HepG2 (cell line): ENCODE measurements around the gene HOXC11. TPM values are rescaled to one million over a fixed set of nuclear protein-coding genes. Genes with fewer than 3 reads are reported as not detected.

Experiments used
- ATAC-seq: fragments of 200-7000 bp; cut with Tn5 transposase; 3 replicates; pipeline ENCODE4 v1.9.1; 2020; ENCODE audit warnings: mild to moderate bottlenecking, moderate library complexity
- BruUV-seq: library from RNA; stranded (reverse); fragments of 400-500 nt; replicated peaks from 2 replicates; lab custom pipeline; 2021; lab: Mats Ljungman, UMichigan
- CTCF ChIA-PET: fragments of 300-600 bp; formaldehyde crosslinking; extraction: SDS; loops from one replicate; lab custom pipeline; 2021; ENCODE audit warnings: low total read pairs, inconsistent platforms, low intra/inter-chr PET ratio; lab: Yijun Ruan, JAX
- POLR2A ChIA-PET: fragments of 350-600 bp; sonication (Branson Sonifier 250); formaldehyde crosslinking; loops from one replicate; lab custom pipeline; 2020; ENCODE audit warnings: antibody characterized with exemption, inconsistent platforms; lab: Yijun Ruan, JAX
- DNase-seq: peaks from one replicate; pipeline ENCODE4 v3.0.0-alpha.2; 2015; ENCODE audit warnings: low spot score
- FAIRE-seq: peaks from 3 replicates; lab custom pipeline; 2011; peaks lifted over from hg19 to GRCh38; lab: Jason Lieb, UNC
- H2AFZ ChIP-seq: one replicate; pipeline ENCODE4 v1.6.1; 2011; ENCODE audit warnings: low read length, inconsistent platforms
- H3K27ac ChIP-seq: fragments of 300-600 bp; 3 replicates; pipeline ENCODE4 v1.8.0; 2011; ENCODE audit warnings: mixed run types, mild to moderate bottlenecking, mixed read lengths, low read length, inconsistent platforms; ENCODE audit not compliant: insufficient read depth; ENCODE audit errors: extremely low read length
- H3K27me3 ChIP-seq, 2 experiments: fragments of 200-600 bp in 1 of 2; 2 replicates in 1 of 2; 3 replicates in 1 of 2; pipeline versions ENCODE4 v1.6.0 to v1.8.0; 2011; ENCODE audit warnings: low read length in 2 of 2, mild to moderate bottlenecking in 2 of 2, moderate library complexity in 2 of 2, inconsistent platforms in 1 of 2; ENCODE audit not compliant: insufficient read depth in 2 of 2, control insufficient read depth in 1 of 2
- H3K36me3 ChIP-seq, 2 experiments: fragments of 200-600 bp in 1 of 2; replicated peaks in 1 of 2; 2 replicates in 1 of 2; 3 replicates in 1 of 2; pipeline versions ENCODE4 v1.5.1 to v1.8.0; 2011; ENCODE audit warnings: low read length in 2 of 2, inconsistent platforms in 1 of 2; ENCODE audit not compliant: insufficient read depth in 2 of 2, control insufficient read depth in 1 of 2
- H3K4me1 ChIP-seq: 2 replicates; pipeline ENCODE4 v1.5.1; 2012; ENCODE audit warnings: low read length, inconsistent platforms; ENCODE audit not compliant: insufficient read depth
- H3K4me2 ChIP-seq: 2 replicates; pipeline ENCODE4 v1.6.0; 2011; ENCODE audit warnings: low read depth, low read length, inconsistent platforms
- H3K4me3 ChIP-seq, 3 experiments: fragments of 200-600 bp in 1 of 3; sonication (generic), shearing (Covaris generic) in 1 of 3; replicated peaks in 1 of 3; 2 replicates each; pipeline ENCODE4 v1.5.1; 2011 to 2016; ENCODE audit warnings: low read length in 3 of 3, inconsistent platforms in 2 of 3, low read depth in 2 of 3, mild to moderate bottlenecking in 2 of 3, control low read depth in 1 of 3, mixed read lengths in 1 of 3; ENCODE audit not compliant: insufficient read depth in 1 of 3
- H3K79me2 ChIP-seq: one replicate; pipeline ENCODE4 v1.6.1; 2011; ENCODE audit warnings: low read length, inconsistent platforms; ENCODE audit not compliant: insufficient read depth
- H3K9ac ChIP-seq: 2 replicates; pipeline ENCODE4 v1.6.0; 2011; ENCODE audit warnings: mild to moderate bottlenecking, low read depth, low read length, inconsistent platforms; ENCODE audit not compliant: insufficient read depth
- H3K9me3 ChIP-seq: 2 replicates; pipeline ENCODE4 v1.5.1; 2012; ENCODE audit warnings: mild to moderate bottlenecking, low read length
- H4K20me1 ChIP-seq: 2 replicates; pipeline ENCODE4 v1.6.0; 2011; ENCODE audit warnings: inconsistent platforms, mild to moderate bottlenecking, low read length, moderate library complexity; ENCODE audit not compliant: insufficient read depth
- BHLHE40 ChIP-seq: IDR thresholded peaks from 2 replicates; pipeline ENCODE4 v1.6.1; 2011; ENCODE audit warnings: low read length, improper control_type of control experiment
- E2F5 ChIP-seq: sonication (generic); formaldehyde crosslinking; conservative IDR thresholded peaks from 2 replicates; pipeline ENCODE4 v1.4.0; 2020; ENCODE audit warnings: missing genetic modification reagents
- EZH2 ChIP-seq: conservative IDR thresholded peaks from 2 replicates; pipeline ENCODE4 v1.6.1; 2012; ENCODE audit warnings: mild to moderate bottlenecking, low read depth, low read length, moderate library complexity
- HNRNPLL ChIP-seq: fragments of 200-400 bp; formaldehyde crosslinking; IDR thresholded peaks from 2 replicates; pipeline ENCODE4 v1.6.1; 2017; ENCODE audit warnings: mild to moderate bottlenecking, low read depth, low read length; ENCODE audit not compliant: poor library complexity, severe bottlenecking
- MED13 ChIP-seq: sonication (generic); formaldehyde crosslinking; IDR thresholded peaks from 2 replicates; pipeline ENCODE4 v1.5.0; 2020; ENCODE audit warnings: missing genetic modification reagents
- MIER3 ChIP-seq: IDR thresholded peaks from 2 replicates; pipeline ENCODE4 v1.6.1; 2016; ENCODE audit warnings: missing compliant biosample characterization, borderline replicate concordance
- MLLT10 ChIP-seq: sonication (generic); formaldehyde crosslinking; IDR thresholded peaks from 2 replicates; pipeline ENCODE4 v1.4.0; 2020; ENCODE audit warnings: missing genetic modification reagents
- PPARG ChIP-seq: conservative IDR thresholded peaks from 2 replicates; pipeline ENCODE4 v1.6.1; 2016; ENCODE audit warnings: missing biosample characterization, missing genetic modification reagents
- SAP130 ChIP-seq: IDR thresholded peaks from 2 replicates; pipeline ENCODE4 v1.6.1; 2016; ENCODE audit warnings: low read depth
- STAG1 ChIP-seq: sonication (generic); formaldehyde crosslinking; IDR thresholded peaks from 2 replicates; pipeline ENCODE4 v1.4.0; 2020; ENCODE audit warnings: missing genetic modification reagents
- UBTF ChIP-seq: sonication (generic); formaldehyde crosslinking; IDR thresholded peaks from 2 replicates; pipeline ENCODE4 v1.4.0; 2020; ENCODE audit warnings: mild to moderate bottlenecking, missing genetic modification reagents
- ZNF775 ChIP-seq: sonication (generic); formaldehyde crosslinking; IDR thresholded peaks from 2 replicates; pipeline ENCODE4 v1.4.0; 2020; ENCODE audit warnings: missing genetic modification reagents, mild to moderate bottlenecking, moderate library complexity, borderline replicate concordance
- WGBS: methylation state at CpG from one replicate; pipeline ENCODE4 v1.1.6; 2017; ENCODE audit warnings: low lambda C conversion rate; 5-methylcytosine and 5-hydroxymethylcytosine counted together
- in situ Hi-C: cut with HindIII; loops from 2 replicates; pipeline ENCODE4 v1.10.0; 2017; ENCODE audit warnings: low pct_unique_long_range_greater_than_20kb; ENCODE audit not compliant: extremely low pct_ligation_motif_present
- intact Hi-C: fragments of 100-400 bp; cut with micrococcal nuclease; formaldehyde crosslinking; loops from one replicate; pipeline ENCODE4 v1.10.0; 2022; ENCODE audit not compliant: unreplicated experiment
- polyA plus RNA-seq, 8 experiments: library from polyadenylated mRNA; depleted of rRNA in 3 of 8; stranded (reverse) in 7 of 8; unstranded in 1 of 8; fragments of >200 nt; fragmentation: Illumina TruSeq in 4 of 8; extraction: Trizol in 4 of 8; gene quantifications; 2 replicates each; pipeline versions ENCODE4 v1.2.1 to v1.2.3, GENCODE V29; 2011 to 2016; ENCODE audit warnings: low read depth in 4 of 8, missing spikeins in 1 of 8, mixed read lengths in 1 of 8; ENCODE audit not compliant: insufficient read depth in 1 of 8
- total RNA-seq, 5 experiments: library from RNA; depleted of rRNA; stranded (reverse); fragments of >200 nt; fragmentation: Illumina TruSeq; extraction: Trizol; gene quantifications; 2 replicates each; pipeline ENCODE4 v1.2.3, GENCODE V29; 2016; ENCODE audit warnings: low read depth in 1 of 5

The HOXC11 gene
- total and polyA plus RNA-seq, 2 of the 13 experiments (the other 11 are each of a cell fraction or from before 2014, with no cell fraction given) = not detected

GRCh38 chr12:53952335-53952694, 20.6 kb upstream of the HOXC11 start:
- Histone ChIP-seq H3K9me3 (no peaks in the 10 kb centered on the region), H3K4me1 (peaks cover 27% of the 10 kb centered on the region), H3K36me3 (no peaks in the 10 kb centered on the region), H3K27me3 (peaks cover 23 to 90% of the 10 kb centered on the region in 2 experiments), H3K27ac (no peak overlapping the region), H3K4me3 (no peak overlapping the region), H3K4me2 (no peak overlapping the region), H4K20me1 (peaks cover 5% of the 10 kb centered on the region; the same call in 1 of the 2 replicates), H3K9ac (no peak overlapping the region), H2AFZ (no peak overlapping the region), H3K79me2 (no peaks in the 10 kb centered on the region)
- 50% methylated on average over 3 of the region's 13 CpGs for WGBS
- FAIRE-seq = no peak
- no peak for DNase-seq
- CTCF ChIA-PET = no interaction called here
- intact Hi-C loops = no loop called here
- peak; percentile 55 for ATAC-seq
- BruUV-seq = no TSS peak
- in situ Hi-C loops = no loop called here
- TF ChIP-seq STAG1 (CRISPR knock-in tag) (peak; percentile 8; the same call in 1 of the 2 replicates), MIER3 (CRISPR knock-in tag) (no peak), MLLT10 (CRISPR knock-in tag) (no peak), PPARG (CRISPR knock-in tag) (no peak), HNRNPLL (peak; percentile 1), MED13 (CRISPR knock-in tag) (no peak), E2F5 (no peak)
- POLR2A ChIA-PET = no interaction called here

- H3K79me2 ChIP-seq = no peaks in the 10 kb centered on the region
- H2AFZ ChIP-seq = no peak overlapping the region
- no peak overlapping the region for H3K27ac ChIP-seq
- no TSS peak for BruUV-seq
- no peak overlapping the region for H3K4me2 ChIP-seq
- intact Hi-C loops = no loop called here
- CTCF ChIA-PET = no interaction called here
- no peaks in the 10 kb centered on the region for H3K36me3 ChIP-seq
- peaks cover 27% of the 10 kb centered on the region for H3K4me1 ChIP-seq
- in situ Hi-C loops = no loop called here
- ATAC-seq (peak; percentile 23; the same call in 2 of the 3 replicates), FAIRE-seq (no peak), DNase-seq (peak; percentile 23)
- POLR2A ChIA-PET = no interaction called here
- H4K20me1 ChIP-seq = peaks cover 5% of the 10 kb centered on the region; the same call in 1 of the 2 replicates
- no peaks in the 10 kb centered on the region for H3K9me3 ChIP-seq
- H3K27me3 ChIP-seq = peaks cover 23 to 92% of the 10 kb centered on the region in 2 experiments
- no peak overlapping the region for H3K9ac ChIP-seq
- no peak for TF ChIP-seq BHLHE40
- no peak for TF ChIP-seq ZNF775
- no peak for TF ChIP-seq SAP130 (CRISPR knock-in tag)
- peak; percentile 86 for TF ChIP-seq UBTF (CRISPR knock-in tag)
- peak; percentile 81; the same call in 1 of the 2 replicates for TF ChIP-seq EZH2
- 23% methylated on average over 13 of the region's 38 CpGs for WGBS
- no peak overlapping the region for H3K4me3 ChIP-seq
Observed at GRCh38 chr12:53952871-53953734, 19.8 kb upstream of the HOXC11 start.
